GM11168 (cell line): ENCODE data around the gene ADIPOR1.
"Not testable (repeated sequence)": the region's sequence is repeated elsewhere in the genome, so short reads cannot be mapped to it uniquely, and the experiment has no call there.

Source experiments
- in situ Hi-C: fragments of 300-500 bp; cut with MboI; formaldehyde crosslinking; loops from one replicate; pipeline ENCODE4 v1.12.0; 2022; ENCODE audit warnings: low sequenced_read_pairs; ENCODE audit not compliant: unreplicated experiment

Gene ADIPOR1

GRCh38 chr1:202941372-202941771 is 16.7 kb downstream of the ADIPOR1 start:
- in situ Hi-C loops: no loop called here

GRCh38 chr1:202940561-202940960 is 17.6 kb downstream of the ADIPOR1 start:
- in situ Hi-C loops: no loop called here

GRCh38 chr1:202938287-202938925 is 19.7 kb downstream of the ADIPOR1 start:
- in situ Hi-C loops: no loop called here

GRCh38 chr1:202936409-202936808 is 21.7 kb downstream of the ADIPOR1 start:
- in situ Hi-C loops: not testable (repeated sequence)

GRCh38 chr1:202935844-202936243 is 22.3 kb downstream of the ADIPOR1 start:
- in situ Hi-C loops: no loop called here

- in situ Hi-C loops: no loop called here
These were observed 23.4 kb downstream of the ADIPOR1 start for GRCh38 chr1:202934755-202935154.

GRCh38 chr1:202932476-202932875 is 25.6 kb downstream of the ADIPOR1 start:
- in situ Hi-C loops: no loop called here

GRCh38 chr1:202926581-202927491 is 31.3 kb downstream of the ADIPOR1 start, which contains the start of gene KLHL12:
KLHL12 (minus strand) TSS chr1:202927234; CDS start chr1:202925162, 2,072 bp downstream.
- in situ Hi-C loops: no loop called here

- in situ Hi-C loops: no loop called here
These were observed 34.6 kb downstream of the ADIPOR1 start for GRCh38 chr1:202923533-202923932.

GRCh38 chr1:202919615-202920014 is 38.5 kb downstream of the ADIPOR1 start:
- in situ Hi-C loops: no loop called here

- in situ Hi-C loops: no loop called here
These were observed 43.0 kb downstream of the ADIPOR1 start for GRCh38 chr1:202915146-202915545.

GRCh38 chr1:202912476-202912875 is 45.6 kb downstream of the ADIPOR1 start:
- in situ Hi-C loops: not testable (repeated sequence)

- in situ Hi-C loops: no loop called here
These were observed 48.6 kb downstream of the ADIPOR1 start for GRCh38 chr1:202909494-202909893.

- in situ Hi-C loops: no loop called here
These were observed 49.1 kb downstream of the ADIPOR1 start for GRCh38 chr1:202908998-202909397.

GRCh38 chr1:202905331-202905730 is 52.8 kb downstream of the ADIPOR1 start:
- in situ Hi-C loops: no loop called here

GRCh38 chr1:202903808-202904207 is 54.3 kb downstream of the ADIPOR1 start:
- in situ Hi-C loops: not testable (repeated sequence)

- in situ Hi-C loops: no loop called here
These were observed 56.6 kb downstream of the ADIPOR1 start for GRCh38 chr1:202901555-202901954.

- in situ Hi-C loops: no loop called here
These were observed 65.6 kb downstream of the ADIPOR1 start for GRCh38 chr1:202892501-202892900.
